PFSK-1 (cell line): Measurements from ENCODE around the gene SCO2.

ENCODE experiments used
- FOXP2 ChIP-seq: optimal IDR thresholded peaks from 2 replicates; pipeline ENCODE3; 2011; ENCODE audit warnings: borderline replicate concordance, control low read depth, inconsistent platforms; ENCODE audit not compliant: insufficient read depth; ENCODE audit errors: extremely low read length, extremely low read depth
- POLR2AphosphoS5 ChIP-seq: IDR thresholded peaks from 2 replicates; pipeline ENCODE4 v1.6.1; 2012; ENCODE audit warnings: low read depth, mild to moderate bottlenecking, control low read depth, low read length, moderate library complexity
- REST ChIP-seq, 2 experiments: IDR thresholded peaks; 2 replicates each; pipeline versions ENCODE4 v1.6.1 to v1.8.0; 2011 to 2012; ENCODE audit warnings: low read depth in 2 of 2, low read length in 2 of 2, control low read depth in 1 of 2, inconsistent platforms in 1 of 2, mild to moderate bottlenecking in 1 of 2, moderate library complexity in 1 of 2; ENCODE audit not compliant: insufficient read depth in 1 of 2
- SIN3A ChIP-seq: IDR thresholded peaks from 2 replicates; pipeline ENCODE4 v1.6.1; 2012; ENCODE audit warnings: mild to moderate bottlenecking, low read length, moderate library complexity, borderline replicate concordance; ENCODE audit not compliant: insufficient read depth
- TAF1 ChIP-seq: IDR thresholded peaks from 2 replicates; pipeline ENCODE4 v1.6.1; 2012; ENCODE audit warnings: low read length, control low read depth, borderline replicate concordance; ENCODE audit not compliant: insufficient read depth

GRCh38 chr22:50569041-50569459 lies 43.7 kb upstream of the SCO2 start:
- TF ChIP-seq POLR2AphosphoS5 (no peak), REST (IDR thresholded peaks at IDR 0.05; ENCODE audit: insufficient read depth in 1 of 2, low read depth in 2 of 2, low read length in 2 of 2) (no peak), FOXP2 (no peak), TAF1 (no peak), SIN3A (no peak)
